DOHH2 (cell line): ENCODE measurements around the gene RUNX1.

Source experiments
- H3F3A ChIP-seq: fragments of 200-600 bp; sonication (generic), shearing (Covaris generic); 2 replicates; pipeline ENCODE4 v1.6.0; 2016; ENCODE audit warnings: antibody characterized with exemption, mild to moderate bottlenecking; ENCODE audit not compliant: control insufficient read depth, insufficient read depth
- H3K27ac ChIP-seq: fragments of 200-600 bp; sonication (generic); 2 replicates; pipeline ENCODE4 v1.5.1; 2014; ENCODE audit warnings: low read depth, mild to moderate bottlenecking, low read length, moderate library complexity
- H3K27me3 ChIP-seq: fragments of 200-600 bp; sonication (generic); 2 replicates; pipeline ENCODE4 v1.6.1; 2014; ENCODE audit warnings: mild to moderate bottlenecking, low read length, mixed read lengths; ENCODE audit not compliant: control insufficient read depth
- H3K36me3 ChIP-seq: fragments of 200-600 bp; sonication (generic); 2 replicates; pipeline ENCODE4 v1.6.1; 2014; ENCODE audit warnings: mild to moderate bottlenecking, low read length, moderate library complexity, mixed read lengths; ENCODE audit not compliant: control insufficient read depth
- H3K4me1 ChIP-seq: fragments of 200-600 bp; sonication (generic); 2 replicates; pipeline ENCODE4 v1.6.1; 2014; ENCODE audit warnings: mild to moderate bottlenecking, low read length, mixed read lengths; ENCODE audit not compliant: control insufficient read depth
- H3K4me2 ChIP-seq: fragments of 200-600 bp; sonication (generic); 2 replicates; pipeline ENCODE4 v1.6.0; 2014; ENCODE audit warnings: mild to moderate bottlenecking, low read length, moderate library complexity
- H3K4me3 ChIP-seq: fragments of 200-600 bp; sonication (generic); 2 replicates; pipeline ENCODE4 v1.5.1; 2014; ENCODE audit warnings: mild to moderate bottlenecking, low read length, mixed read lengths
- H3K79me2 ChIP-seq: fragments of 200-600 bp; sonication (generic); 2 replicates; pipeline ENCODE4 v1.6.1; 2014; ENCODE audit warnings: mild to moderate bottlenecking, low read length, mixed read lengths; ENCODE audit not compliant: control insufficient read depth
- H3K9me2 ChIP-seq: fragments of 200-600 bp; sonication (generic); replicated peaks from 2 replicates; pipeline ENCODE4 v1.6.1; 2014; ENCODE audit warnings: mild to moderate bottlenecking, low read length, mixed read lengths; ENCODE audit not compliant: control insufficient read depth
- H3K9me3 ChIP-seq: fragments of 200-600 bp; sonication (generic); 2 replicates; pipeline ENCODE4 v1.6.1; 2014; ENCODE audit warnings: antibody characterized with exemption, low read length, mixed read lengths; ENCODE audit not compliant: control insufficient read depth, insufficient read depth
- H4K20me1 ChIP-seq: fragments of 200-600 bp; sonication (generic); 2 replicates; pipeline ENCODE4 v1.6.0; 2014; ENCODE audit warnings: low read depth, mild to moderate bottlenecking, antibody characterized with exemption, low read length, moderate library complexity; ENCODE audit not compliant: control insufficient read depth, insufficient read depth
- EZH2phosphoT487 ChIP-seq: fragments of 200-600 bp; sonication (generic); IDR thresholded peaks from 2 replicates; pipeline ENCODE4 v1.6.1; 2017; ENCODE audit warnings: borderline replicate concordance, mild to moderate bottlenecking, antibody characterized with exemption, low read length, moderate library complexity, mixed read lengths
- TF ChIP-seq, protein P1 (sequence below): fragments of 200-600 bp; sonication (generic); IDR thresholded peaks from one replicate; pipeline ENCODE4 v1.5.1; 2014; ENCODE audit warnings: antibody characterized with exemption, mild to moderate bottlenecking, low read depth, low read length; ENCODE audit not compliant: poor library complexity, severe bottlenecking

The RUNX1 gene

DNA sequence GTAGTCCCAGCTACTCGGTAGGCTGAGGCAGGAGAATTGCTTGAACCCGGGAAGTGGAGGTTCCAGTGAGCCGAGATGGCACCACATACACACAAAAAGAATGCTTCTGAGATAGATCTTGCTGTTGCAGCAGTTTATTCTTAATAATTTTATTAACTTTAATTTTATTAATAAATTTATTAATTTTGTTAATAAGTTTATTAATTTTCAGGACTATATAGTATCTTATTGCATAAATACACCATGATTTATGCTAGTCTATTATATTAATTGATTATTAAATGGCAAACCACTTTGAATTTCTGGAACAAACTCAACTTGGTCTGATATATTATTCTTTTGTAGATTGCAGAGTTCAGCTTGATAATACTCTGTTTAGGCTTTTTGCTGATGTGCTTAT is 280.8 kb downstream of the RUNX1 start:
- TF ChIP-seq EZH2phosphoT487 = no peak
- TF ChIP-seq, protein P1, sequence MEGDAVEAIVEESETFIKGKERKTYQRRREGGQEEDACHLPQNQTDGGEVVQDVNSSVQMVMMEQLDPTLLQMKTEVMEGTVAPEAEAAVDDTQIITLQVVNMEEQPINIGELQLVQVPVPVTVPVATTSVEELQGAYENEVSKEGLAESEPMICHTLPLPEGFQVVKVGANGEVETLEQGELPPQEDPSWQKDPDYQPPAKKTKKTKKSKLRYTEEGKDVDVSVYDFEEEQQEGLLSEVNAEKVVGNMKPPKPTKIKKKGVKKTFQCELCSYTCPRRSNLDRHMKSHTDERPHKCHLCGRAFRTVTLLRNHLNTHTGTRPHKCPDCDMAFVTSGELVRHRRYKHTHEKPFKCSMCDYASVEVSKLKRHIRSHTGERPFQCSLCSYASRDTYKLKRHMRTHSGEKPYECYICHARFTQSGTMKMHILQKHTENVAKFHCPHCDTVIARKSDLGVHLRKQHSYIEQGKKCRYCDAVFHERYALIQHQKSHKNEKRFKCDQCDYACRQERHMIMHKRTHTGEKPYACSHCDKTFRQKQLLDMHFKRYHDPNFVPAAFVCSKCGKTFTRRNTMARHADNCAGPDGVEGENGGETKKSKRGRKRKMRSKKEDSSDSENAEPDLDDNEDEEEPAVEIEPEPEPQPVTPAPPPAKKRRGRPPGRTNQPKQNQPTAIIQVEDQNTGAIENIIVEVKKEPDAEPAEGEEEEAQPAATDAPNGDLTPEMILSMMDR = no peak
- Histone ChIP-seq H3F3A (no peaks in the 10 kb centered on the region), H3K36me3 (no peaks in the 10 kb centered on the region), H3K9me3 (no peaks in the 10 kb centered on the region), H3K4me1 (no peaks in the 10 kb centered on the region), H3K9me2 (no peaks in the 10 kb centered on the region), H3K27me3 (peaks cover 13% of the 10 kb centered on the region), H3K79me2 (no peaks in the 10 kb centered on the region), H3K4me3 (no peak overlapping the region), H3K27ac (no peak overlapping the region), H3K4me2 (no peak overlapping the region), H4K20me1 (no peaks in the 10 kb centered on the region)

DNA sequence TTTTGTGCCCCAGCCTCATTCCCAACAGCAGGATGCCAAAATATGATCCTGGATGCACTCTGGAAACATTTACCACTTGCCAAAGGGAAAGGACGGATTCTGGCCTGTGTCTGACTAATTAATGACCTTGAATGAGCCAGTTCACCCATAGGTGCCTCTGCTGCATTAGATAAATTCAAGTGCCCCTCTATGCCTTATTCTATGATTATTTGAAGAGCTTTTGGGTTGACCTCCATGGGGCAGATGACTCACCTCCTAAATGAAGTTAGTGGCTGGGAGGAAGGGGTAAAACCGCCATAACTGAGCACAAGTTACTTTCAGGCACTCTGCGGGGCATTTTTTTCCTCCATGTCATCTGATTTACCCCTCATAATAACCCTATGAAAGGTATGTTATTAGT is 282.2 kb downstream of the RUNX1 start:
- H3K4me3 ChIP-seq = no peak overlapping the region
- H3K4me1 ChIP-seq = no peaks in the 10 kb centered on the region
- H3K4me2 ChIP-seq = no peak overlapping the region
- H3F3A ChIP-seq = no peaks in the 10 kb centered on the region
- no peaks in the 10 kb centered on the region for H3K79me2 ChIP-seq
- H3K27ac ChIP-seq = no peak overlapping the region
- no peak for TF ChIP-seq EZH2phosphoT487
- TF ChIP-seq, protein P1 = no peak
- H3K36me3 ChIP-seq = no peaks in the 10 kb centered on the region
- no peaks in the 10 kb centered on the region for H3K9me2 ChIP-seq
- H4K20me1 ChIP-seq = no peaks in the 10 kb centered on the region
- peaks cover 13% of the 10 kb centered on the region for H3K27me3 ChIP-seq
- no peaks in the 10 kb centered on the region for H3K9me3 ChIP-seq

DNA sequence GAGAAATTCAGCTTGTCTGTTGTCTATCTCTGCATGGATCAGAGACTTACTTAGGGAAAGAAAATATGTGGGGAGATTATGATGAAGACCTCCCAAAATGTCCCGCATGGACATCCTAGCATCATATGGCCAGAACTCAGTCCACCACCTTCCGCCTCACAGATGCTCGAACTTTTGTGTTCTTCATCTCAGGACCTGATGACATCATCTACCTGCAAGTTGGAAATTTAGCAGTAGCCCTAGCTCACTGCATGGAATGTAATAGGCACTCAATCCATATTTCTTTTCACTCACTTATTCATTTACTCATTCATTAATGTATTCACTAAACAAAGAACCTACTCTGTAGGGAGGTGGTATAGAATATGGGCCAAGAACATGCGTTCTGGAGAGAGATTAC is 283.5 kb downstream of the RUNX1 start:
- H3K9me2 ChIP-seq = no peaks in the 10 kb centered on the region
- peaks cover 8% of the 10 kb centered on the region; the same call in 1 of the 2 replicates for H3K27me3 ChIP-seq
- H3F3A ChIP-seq = no peaks in the 10 kb centered on the region
- no peaks in the 10 kb centered on the region for H4K20me1 ChIP-seq
- no peak overlapping the region for H3K4me2 ChIP-seq
- H3K79me2 ChIP-seq = no peaks in the 10 kb centered on the region
- TF ChIP-seq EZH2phosphoT487 = no peak
- TF ChIP-seq, protein P1 = no peak
- no peak overlapping the region for H3K27ac ChIP-seq
- no peak overlapping the region for H3K4me3 ChIP-seq
- no peaks in the 10 kb centered on the region for H3K9me3 ChIP-seq
- no peaks in the 10 kb centered on the region for H3K4me1 ChIP-seq
- no peaks in the 10 kb centered on the region for H3K36me3 ChIP-seq
